HepG2 (cell line): ENCODE data around the gene CASKIN2. TPM values are rescaled to one million over a fixed set of nuclear protein-coding genes. Genes with fewer than 3 reads are reported as not detected.

Experiments
- CAMTA2 ChIP-seq: sonication (generic); formaldehyde crosslinking; IDR thresholded peaks from 2 replicates; pipeline ENCODE4 v1.4.0; 2020; ENCODE audit warnings: mild to moderate bottlenecking, missing genetic modification reagents, borderline replicate concordance
- ERF ChIP-seq: IDR thresholded peaks from 2 replicates; pipeline ENCODE4 v1.6.1; 2018; ENCODE audit warnings: missing biosample characterization, missing genetic modification reagents
- JUND ChIP-seq: sonication (generic); formaldehyde crosslinking; IDR thresholded peaks from 2 replicates; pipeline ENCODE4 v1.8.0; 2022; ENCODE audit warnings: mild to moderate bottlenecking, missing genetic modification reagents
- PCBP1 ChIP-seq: fragments of 200-400 bp; formaldehyde crosslinking; IDR thresholded peaks from 2 replicates; pipeline ENCODE4 v1.6.1; 2017; ENCODE audit warnings: mild to moderate bottlenecking, low read depth, low read length, borderline replicate concordance
- SAP130 ChIP-seq: IDR thresholded peaks from 2 replicates; pipeline ENCODE4 v1.6.1; 2016; ENCODE audit warnings: low read depth
- SP5 ChIP-seq: IDR thresholded peaks from 2 replicates; pipeline ENCODE4 v1.6.1; 2016; ENCODE audit warnings: low read depth, borderline replicate concordance
- SRSF1 ChIP-seq: fragments of 200-400 bp; formaldehyde crosslinking; optimal IDR thresholded peaks from 2 replicates; pipeline ENCODE3; 2017; ENCODE audit warnings: mild to moderate bottlenecking, low read depth, low read length, moderate library complexity
- TAF1 ChIP-seq: sonication (generic); formaldehyde crosslinking; IDR thresholded peaks from 2 replicates; pipeline ENCODE4 v1.4.0; 2020; ENCODE audit warnings: missing genetic modification reagents
- TP53 ChIP-seq: sonication (generic); formaldehyde crosslinking; conservative IDR thresholded peaks from 2 replicates; pipeline ENCODE4 v1.4.0; 2020; ENCODE audit warnings: missing genetic modification reagents
- ZMYM4 ChIP-seq: sonication (generic); formaldehyde crosslinking; IDR thresholded peaks from 2 replicates; pipeline ENCODE4 v1.8.1; 2023; ENCODE audit warnings: mild to moderate bottlenecking, missing genetic modification reagents
- ZNF775 ChIP-seq: sonication (generic); formaldehyde crosslinking; IDR thresholded peaks from 2 replicates; pipeline ENCODE4 v1.4.0; 2020; ENCODE audit warnings: missing genetic modification reagents, mild to moderate bottlenecking, moderate library complexity, borderline replicate concordance
- ZNF790 ChIP-seq: sonication (generic); formaldehyde crosslinking; IDR thresholded peaks from 2 replicates; pipeline ENCODE4 v1.8.0; 2022; ENCODE audit warnings: missing genetic modification reagents, mild to moderate bottlenecking, borderline replicate concordance
- ZNF879 ChIP-seq: sonication (generic); formaldehyde crosslinking; IDR thresholded peaks from 2 replicates; pipeline ENCODE4 v1.8.1; 2023; ENCODE audit warnings: missing genetic modification reagents
- ZNF883 ChIP-seq: sonication (generic); formaldehyde crosslinking; IDR thresholded peaks from 2 replicates; pipeline ENCODE4 v1.5.1; 2020; ENCODE audit warnings: mild to moderate bottlenecking, missing genetic modification reagents; ENCODE audit errors: not compliant biosample characterization
- polyA plus RNA-seq, 8 experiments: library from polyadenylated mRNA; depleted of rRNA in 3 of 8; stranded (reverse) in 7 of 8; unstranded in 1 of 8; fragments of >200 nt; fragmentation: Illumina TruSeq in 4 of 8; extraction: Trizol in 4 of 8; gene quantifications; 2 replicates each; pipeline versions ENCODE4 v1.2.1 to v1.2.3, GENCODE V29; 2011 to 2016; ENCODE audit warnings: low read depth in 4 of 8, missing spikeins in 1 of 8, mixed read lengths in 1 of 8; ENCODE audit not compliant: insufficient read depth in 1 of 8
- total RNA-seq, 5 experiments: library from RNA; depleted of rRNA; stranded (reverse); fragments of >200 nt; fragmentation: Illumina TruSeq; extraction: Trizol; gene quantifications; 2 replicates each; pipeline ENCODE4 v1.2.3, GENCODE V29; 2016; ENCODE audit warnings: low read depth in 1 of 5
- TF ChIP-seq, protein P1 (sequence below): sonication (generic); formaldehyde crosslinking; IDR thresholded peaks from 2 replicates; pipeline ENCODE4 v1.5.1; 2020; ENCODE audit warnings: mild to moderate bottlenecking, missing genetic modification reagents, borderline replicate concordance
- TF ChIP-seq, protein P2 (sequence below): sonication (generic); formaldehyde crosslinking; IDR thresholded peaks from 2 replicates; pipeline ENCODE4 v1.5.1; 2020; ENCODE audit warnings: mild to moderate bottlenecking, moderate library complexity, missing genetic modification reagents
- TF ChIP-seq, protein P3 (sequence below): sonication (generic); formaldehyde crosslinking; IDR thresholded peaks from 2 replicates; pipeline ENCODE4 v1.4.0; 2020; ENCODE audit warnings: missing genetic modification reagents; ENCODE audit errors: not compliant biosample characterization
- TF ChIP-seq, protein P4 (sequence below): sonication (generic); formaldehyde crosslinking; IDR thresholded peaks from 2 replicates; pipeline ENCODE4 v1.4.0; 2020; ENCODE audit warnings: mild to moderate bottlenecking, missing genetic modification reagents
- TF ChIP-seq, protein P5 (sequence below): sonication (generic); formaldehyde crosslinking; IDR thresholded peaks from 2 replicates; pipeline ENCODE4 v1.4.0; 2020; ENCODE audit warnings: mild to moderate bottlenecking, missing genetic modification reagents

The CASKIN2 gene
- total and polyA plus RNA-seq, 2 of the 13 experiments (the other 11 are each of a cell fraction or from before 2014, with no cell fraction given) = 5.2 to 7.8 TPM

DNA sequence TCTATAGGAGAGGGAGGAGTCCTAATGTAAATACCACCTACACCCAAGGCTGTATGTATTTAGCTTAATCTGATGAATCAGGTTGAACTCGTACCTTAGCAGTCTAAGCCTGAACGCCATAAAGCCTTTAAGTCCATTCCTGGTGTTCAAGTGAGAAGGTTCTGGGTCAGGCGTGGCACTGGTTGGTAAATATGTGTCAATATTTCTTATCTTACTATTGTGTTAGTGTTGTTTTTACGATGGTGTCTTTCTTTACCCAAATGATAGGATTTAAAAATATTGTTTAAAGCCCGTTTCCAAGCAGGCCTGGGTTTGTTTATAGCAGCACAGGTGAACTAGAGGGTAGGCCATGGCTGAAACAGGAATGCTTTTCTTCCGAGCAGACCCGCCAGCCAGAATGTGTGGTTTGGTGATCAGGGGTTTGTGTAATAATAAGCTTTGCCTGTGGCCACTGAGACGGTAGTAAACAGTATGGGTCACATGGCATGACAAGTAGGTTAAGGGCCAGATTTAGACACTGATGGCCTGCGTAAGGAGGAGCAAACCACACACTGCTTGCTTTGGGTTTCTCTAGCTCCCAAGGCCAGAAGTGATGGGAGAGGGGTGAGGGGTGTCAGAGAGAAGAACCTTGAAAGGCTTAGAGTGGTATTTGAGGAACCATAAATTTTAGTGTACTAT is 55.6 kb downstream of the CASKIN2 start (continued):
- TF ChIP-seq, protein P1, sequence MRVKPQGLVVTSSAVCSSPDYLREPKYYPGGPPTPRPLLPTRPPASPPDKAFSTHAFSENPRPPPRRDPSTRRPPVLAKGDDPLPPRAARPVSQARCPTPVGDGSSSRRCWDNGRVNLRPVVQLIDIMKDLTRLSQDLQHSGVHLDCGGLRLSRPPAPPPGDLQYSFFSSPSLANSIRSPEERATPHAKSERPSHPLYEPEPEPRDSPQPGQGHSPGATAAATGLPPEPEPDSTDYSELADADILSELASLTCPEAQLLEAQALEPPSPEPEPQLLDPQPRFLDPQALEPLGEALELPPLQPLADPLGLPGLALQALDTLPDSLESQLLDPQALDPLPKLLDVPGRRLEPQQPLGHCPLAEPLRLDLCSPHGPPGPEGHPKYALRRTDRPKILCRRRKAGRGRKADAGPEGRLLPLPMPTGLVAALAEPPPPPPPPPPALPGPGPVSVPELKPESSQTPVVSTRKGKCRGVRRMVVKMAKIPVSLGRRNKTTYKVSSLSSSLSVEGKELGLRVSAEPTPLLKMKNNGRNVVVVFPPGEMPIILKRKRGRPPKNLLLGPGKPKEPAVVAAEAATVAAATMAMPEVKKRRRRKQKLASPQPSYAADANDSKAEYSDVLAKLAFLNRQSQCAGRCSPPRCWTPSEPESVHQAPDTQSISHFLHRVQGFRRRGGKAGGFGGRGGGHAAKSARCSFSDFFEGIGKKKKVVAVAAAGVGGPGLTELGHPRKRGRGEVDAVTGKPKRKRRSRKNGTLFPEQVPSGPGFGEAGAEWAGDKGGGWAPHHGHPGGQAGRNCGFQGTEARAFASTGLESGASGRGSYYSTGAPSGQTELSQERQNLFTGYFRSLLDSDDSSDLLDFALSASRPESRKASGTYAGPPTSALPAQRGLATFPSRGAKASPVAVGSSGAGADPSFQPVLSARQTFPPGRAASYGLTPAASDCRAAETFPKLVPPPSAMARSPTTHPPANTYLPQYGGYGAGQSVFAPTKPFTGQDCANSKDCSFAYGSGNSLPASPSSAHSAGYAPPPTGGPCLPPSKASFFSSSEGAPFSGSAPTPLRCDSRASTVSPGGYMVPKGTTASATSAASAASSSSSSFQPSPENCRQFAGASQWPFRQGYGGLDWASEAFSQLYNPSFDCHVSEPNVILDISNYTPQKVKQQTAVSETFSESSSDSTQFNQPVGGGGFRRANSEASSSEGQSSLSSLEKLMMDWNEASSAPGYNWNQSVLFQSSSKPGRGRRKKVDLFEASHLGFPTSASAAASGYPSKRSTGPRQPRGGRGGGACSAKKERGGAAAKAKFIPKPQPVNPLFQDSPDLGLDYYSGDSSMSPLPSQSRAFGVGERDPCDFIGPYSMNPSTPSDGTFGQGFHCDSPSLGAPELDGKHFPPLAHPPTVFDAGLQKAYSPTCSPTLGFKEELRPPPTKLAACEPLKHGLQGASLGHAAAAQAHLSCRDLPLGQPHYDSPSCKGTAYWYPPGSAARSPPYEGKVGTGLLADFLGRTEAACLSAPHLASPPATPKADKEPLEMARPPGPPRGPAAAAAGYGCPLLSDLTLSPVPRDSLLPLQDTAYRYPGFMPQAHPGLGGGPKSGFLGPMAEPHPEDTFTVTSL (CRISPR knock-in tag) = peak; percentile 37; the same call in 1 of the 2 replicates
- TF ChIP-seq, protein P2, sequence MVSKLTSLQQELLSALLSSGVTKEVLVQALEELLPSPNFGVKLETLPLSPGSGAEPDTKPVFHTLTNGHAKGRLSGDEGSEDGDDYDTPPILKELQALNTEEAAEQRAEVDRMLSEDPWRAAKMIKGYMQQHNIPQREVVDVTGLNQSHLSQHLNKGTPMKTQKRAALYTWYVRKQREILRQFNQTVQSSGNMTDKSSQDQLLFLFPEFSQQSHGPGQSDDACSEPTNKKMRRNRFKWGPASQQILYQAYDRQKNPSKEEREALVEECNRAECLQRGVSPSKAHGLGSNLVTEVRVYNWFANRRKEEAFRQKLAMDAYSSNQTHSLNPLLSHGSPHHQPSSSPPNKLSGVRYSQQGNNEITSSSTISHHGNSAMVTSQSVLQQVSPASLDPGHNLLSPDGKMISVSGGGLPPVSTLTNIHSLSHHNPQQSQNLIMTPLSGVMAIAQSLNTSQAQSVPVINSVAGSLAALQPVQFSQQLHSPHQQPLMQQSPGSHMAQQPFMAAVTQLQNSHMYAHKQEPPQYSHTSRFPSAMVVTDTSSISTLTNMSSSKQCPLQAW (CRISPR knock-in tag) = peak; percentile 79; the same call in 1 of the 2 replicates
- TF ChIP-seq, protein P3, sequence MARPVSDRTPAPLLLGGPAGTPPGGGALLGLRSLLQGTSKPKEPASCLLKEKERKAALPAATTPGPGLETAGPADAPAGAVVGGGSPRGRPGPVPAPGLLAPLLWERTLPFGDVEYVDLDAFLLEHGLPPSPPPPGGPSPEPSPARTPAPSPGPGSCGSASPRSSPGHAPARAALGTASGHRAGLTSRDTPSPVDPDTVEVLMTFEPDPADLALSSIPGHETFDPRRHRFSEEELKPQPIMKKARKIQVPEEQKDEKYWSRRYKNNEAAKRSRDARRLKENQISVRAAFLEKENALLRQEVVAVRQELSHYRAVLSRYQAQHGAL (CRISPR knock-in tag) = no peak
- TF ChIP-seq ERF (CRISPR knock-in tag) (0 out of 2 replicates have a peak, but pooled peaks have one; percentile 32), ZNF883 (peak; percentile 13), ZMYM4 (CRISPR knock-in tag) (no peak), ZNF775 (CRISPR knock-in tag) (no peak), CAMTA2 (CRISPR knock-in tag) (no peak), TP53 (CRISPR knock-in tag) (no peak), TAF1 (CRISPR knock-in tag) (no peak; the same call in 1 of the 2 replicates), SAP130 (CRISPR knock-in tag) (peak; percentile 91), JUND (CRISPR knock-in tag) (no peak), ZNF879 (CRISPR knock-in tag) (no peak), ZNF790 (CRISPR knock-in tag) (no peak), PCBP1 (no peak), SP5 (CRISPR knock-in tag) (peak; percentile 43), SRSF1 (no peak)
- TF ChIP-seq, protein P4, sequence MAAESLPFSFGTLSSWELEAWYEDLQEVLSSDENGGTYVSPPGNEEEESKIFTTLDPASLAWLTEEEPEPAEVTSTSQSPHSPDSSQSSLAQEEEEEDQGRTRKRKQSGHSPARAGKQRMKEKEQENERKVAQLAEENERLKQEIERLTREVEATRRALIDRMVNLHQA = no peak
- TF ChIP-seq, protein P5, sequence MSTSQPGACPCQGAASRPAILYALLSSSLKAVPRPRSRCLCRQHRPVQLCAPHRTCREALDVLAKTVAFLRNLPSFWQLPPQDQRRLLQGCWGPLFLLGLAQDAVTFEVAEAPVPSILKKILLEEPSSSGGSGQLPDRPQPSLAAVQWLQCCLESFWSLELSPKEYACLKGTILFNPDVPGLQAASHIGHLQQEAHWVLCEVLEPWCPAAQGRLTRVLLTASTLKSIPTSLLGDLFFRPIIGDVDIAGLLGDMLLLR (CRISPR knock-in tag) = no peak
